GM12873 (cell line): Measurements from ENCODE around the gene TCN2.

Experiments used
- CTCF ChIP-seq: IDR thresholded peaks from 2 replicates; pipeline ENCODE4 v1.5.1; 2012; ENCODE audit warnings: low read depth, mild to moderate bottlenecking, moderate library complexity, low read length, control low read depth; ENCODE audit not compliant: insufficient read depth; ENCODE audit errors: missing control alignments

The TCN2 gene

GRCh38 chr22:30572840-30573593, 34.0 kb upstream of the TCN2 start:
- no peak for TF ChIP-seq CTCF

- TF ChIP-seq CTCF: no peak
Measured at GRCh38 chr22:30573594-30574094, 33.3 kb upstream of the TCN2 start.

GRCh38 chr22:30574095-30574981, 32.6 kb upstream of the TCN2 start, which contains the start of gene GAL3ST1:
Gene GAL3ST1, minus strand, starts transcription at chr22:30574665. Its CDS starts 17,273 bp downstream, at chr22:30557392.
- TF ChIP-seq CTCF: no peak

- TF ChIP-seq CTCF: peak; percentile 7
Measured at GRCh38 chr22:30574997-30575671, 31.8 kb upstream of the TCN2 start.

- TF ChIP-seq CTCF: no peak
Measured at GRCh38 chr22:30575859-30576258, 31.1 kb upstream of the TCN2 start.

- no peak for TF ChIP-seq CTCF
Measured at GRCh38 chr22:30578481-30578880, 28.5 kb upstream of the TCN2 start.

GRCh38 chr22:30580896-30581295, 26.1 kb upstream of the TCN2 start:
- TF ChIP-seq CTCF: no peak
